ENCODE data around the gene RALGAPA1.
"Not testable (repeated sequence)": the region's sequence is repeated elsewhere in the genome, so short reads cannot be mapped to it uniquely, and the experiment has no call there.

- not testable (repeated sequence) for TF ChIP-seq CTCF (IDR thresholded peaks at IDR 0.05; ENCODE audit: poor library complexity, severe bottlenecking); TAF1 (IDR thresholded peaks at IDR 0.05; ENCODE audit: low read depth)
These were observed 31.5 kb downstream of the RALGAPA1 start for GRCh38 chr14:35777550-35777949.

All from neural cell (in vitro differentiated cells).